Mesenchymal stem cell (in vitro differentiated cells and primary cell): Measurements from ENCODE around the gene E2F6.

ENCODE experiments used
- DNase-seq: peaks from one replicate; pipeline ENCODE4 v3.0.0-alpha.2; 2013
- H2AFZ ChIP-seq: one replicate; pipeline ENCODE4 v1.6.1; 2013; ENCODE audit warnings: low read depth, mild to moderate bottlenecking, control low read depth, inconsistent platforms, low read length, moderate library complexity
- H2AK5ac ChIP-seq: 2 replicates; pipeline ENCODE4 v1.6.1; 2013; ENCODE audit warnings: low read length, moderate library complexity, mild to moderate bottlenecking, inconsistent platforms; ENCODE audit not compliant: severe bottlenecking
- H2BK120ac ChIP-seq: one replicate; pipeline ENCODE4 v1.6.1; 2013; ENCODE audit warnings: low read depth, mild to moderate bottlenecking, inconsistent platforms, low read length, moderate library complexity
- H2BK12ac ChIP-seq, 2 experiments: one replicate each; pipeline ENCODE4 v1.6.1; 2013; ENCODE audit warnings: inconsistent platforms in 2 of 2, low read length in 2 of 2, mild to moderate bottlenecking in 2 of 2, moderate library complexity in 2 of 2, control low read depth in 1 of 2
- H2BK15ac ChIP-seq: one replicate; pipeline ENCODE4 v1.6.1; 2013; ENCODE audit warnings: mild to moderate bottlenecking, low read depth, inconsistent platforms; ENCODE audit not compliant: poor library complexity, severe bottlenecking
- H2BK5ac ChIP-seq: 2 replicates; pipeline ENCODE4 v1.6.1; 2013; ENCODE audit warnings: low read depth, mild to moderate bottlenecking, low read length, control low read depth, inconsistent platforms; ENCODE audit not compliant: poor library complexity, severe bottlenecking
- H3K14ac ChIP-seq, 2 experiments: one replicate each; pipeline ENCODE4 v1.6.1; 2013; ENCODE audit warnings: inconsistent platforms in 2 of 2, low read length in 2 of 2, control low read depth in 1 of 2, mild to moderate bottlenecking in 1 of 2, moderate library complexity in 1 of 2
- H3K18ac ChIP-seq, 2 experiments: one replicate each; pipeline ENCODE4 v1.6.1; 2013; ENCODE audit warnings: inconsistent platforms in 2 of 2, low read length in 2 of 2, control low read depth in 1 of 2, low read depth in 1 of 2, mild to moderate bottlenecking in 1 of 2
- H3K23ac ChIP-seq, 2 experiments: one replicate each; pipeline ENCODE4 v1.6.1; 2013; ENCODE audit warnings: inconsistent platforms in 2 of 2, low read length in 2 of 2, mild to moderate bottlenecking in 2 of 2, moderate library complexity in 2 of 2, control low read depth in 1 of 2
- H3K27ac ChIP-seq: 2 replicates; pipeline ENCODE4 v1.5.1; 2013; ENCODE audit warnings: mild to moderate bottlenecking, moderate library complexity, low read length, control low read depth, inconsistent platforms; ENCODE audit not compliant: poor library complexity, severe bottlenecking
- H3K27me3 ChIP-seq, 2 experiments: 2 replicates each; pipeline versions ENCODE4 v1.6.1 to v1.7.0; 2013; ENCODE audit warnings: low read length in 2 of 2, mild to moderate bottlenecking in 2 of 2, moderate library complexity in 2 of 2, control low read depth in 1 of 2, inconsistent platforms in 1 of 2; ENCODE audit not compliant: control insufficient read depth in 1 of 2, insufficient read depth in 1 of 2
- H3K36me3 ChIP-seq, 2 experiments: 2 replicates each; pipeline versions ENCODE4 v1.6.1 to v1.7.0; 2013; ENCODE audit warnings: low read length in 2 of 2, control low read depth in 1 of 2, inconsistent platforms in 1 of 2, low read depth in 1 of 2, mild to moderate bottlenecking in 1 of 2; ENCODE audit not compliant: insufficient read depth in 2 of 2, control insufficient read depth in 1 of 2
- H3K4ac ChIP-seq, 2 experiments: one replicate each; pipeline ENCODE4 v1.6.1; 2013; ENCODE audit warnings: inconsistent platforms in 2 of 2, low read length in 2 of 2, mild to moderate bottlenecking in 2 of 2, moderate library complexity in 2 of 2, control low read depth in 1 of 2, low read depth in 1 of 2
- H3K4me1 ChIP-seq: 2 replicates; pipeline ENCODE4 v1.6.1; 2013; ENCODE audit warnings: low read depth, low read length, control low read depth; ENCODE audit not compliant: control insufficient read depth, insufficient read depth
- H3K4me2 ChIP-seq: 2 replicates; pipeline ENCODE4 v1.6.1; 2013; ENCODE audit warnings: low read length, mild to moderate bottlenecking, inconsistent platforms; ENCODE audit not compliant: poor library complexity, severe bottlenecking
- H3K4me3 ChIP-seq, 2 experiments: 2 replicates each; pipeline versions ENCODE4 v1.5.1 to v1.7.0; 2013; ENCODE audit warnings: low read length in 2 of 2, mild to moderate bottlenecking in 2 of 2, control low read depth in 1 of 2, low read depth in 1 of 2; ENCODE audit not compliant: insufficient read depth in 1 of 2
- H3K79me1 ChIP-seq: replicated peaks from 2 replicates; pipeline ENCODE4 v1.6.1; 2013; ENCODE audit warnings: mild to moderate bottlenecking, control low read depth, low read length, inconsistent platforms; ENCODE audit not compliant: poor library complexity, severe bottlenecking
- H3K9ac ChIP-seq: 2 replicates; pipeline ENCODE4 v1.7.0; 2013; ENCODE audit warnings: mild to moderate bottlenecking, low read length, moderate library complexity
- H3K9me3 ChIP-seq: 2 replicates; pipeline ENCODE4 v1.7.0; 2013; ENCODE audit warnings: mild to moderate bottlenecking, low read length; ENCODE audit not compliant: control insufficient read depth
- H4K8ac ChIP-seq: one replicate; pipeline ENCODE4 v1.6.1; 2013; ENCODE audit warnings: inconsistent platforms, mild to moderate bottlenecking, low read length, moderate library complexity
- H4K91ac ChIP-seq: one replicate; pipeline ENCODE4 v1.6.1; 2013; ENCODE audit warnings: mild to moderate bottlenecking, low read length, inconsistent platforms
- WGBS: methylation state at CpG from one replicate; pipeline ENCODE4 v1.1.7; 2013; ENCODE audit warnings: mixed read lengths; 5-methylcytosine and 5-hydroxymethylcytosine counted together

The E2F6 gene

GRCh38 chr2:11411768-11412448, 54.1 kb downstream of the E2F6 start:
- H3K18ac ChIP-seq, result no peak overlapping the region
- peak overlapping the region in 1 of 2 experiments; percentile 72 for H3K4me3 ChIP-seq
- H3K9me3 ChIP-seq, result no peaks in the 10 kb centered on the region
- DNase-seq, result peak; percentile 60
- 54% methylated on average over 10 of the region's 11 CpGs for WGBS
- no peak overlapping the region for H3K14ac ChIP-seq
- H3K27me3 ChIP-seq, result peaks cover 0 to 3% of the 10 kb centered on the region in 2 experiments
- peak overlapping the region; percentile 77 for H3K9ac ChIP-seq
- H3K4me2 ChIP-seq, result no peak overlapping the region
- no peak overlapping the region for H4K8ac ChIP-seq
- no peak overlapping the region for H2BK15ac ChIP-seq
- no peak overlapping the region for H4K91ac ChIP-seq
- H2BK5ac ChIP-seq, result no peak overlapping the region
- no peak overlapping the region for H3K4ac ChIP-seq
- no peak overlapping the region for H3K27ac ChIP-seq
- H2BK12ac ChIP-seq, result no peak overlapping the region
- H3K79me1 ChIP-seq, result no peaks in the 10 kb centered on the region
- H2AK5ac ChIP-seq, result no peak overlapping the region
- H3K23ac ChIP-seq, result no peak overlapping the region
- no peaks in the 10 kb centered on the region for H3K36me3 ChIP-seq
- no peak overlapping the region for H2AFZ ChIP-seq
- peaks cover 1% of the 10 kb centered on the region for H3K4me1 ChIP-seq
- H2BK120ac ChIP-seq, result no peak overlapping the region

GRCh38 chr2:11411244-11411643, 54.7 kb downstream of the E2F6 start:
- no peak overlapping the region for H3K4ac ChIP-seq
- H4K91ac ChIP-seq, result no peak overlapping the region
- H3K9ac ChIP-seq, result peak overlapping the region; percentile 77
- no CpG with 5 or more reads among the region's 1 CpG for WGBS
- no peaks in the 10 kb centered on the region for H3K79me1 ChIP-seq
- no peak overlapping the region for H2AFZ ChIP-seq
- H3K23ac ChIP-seq, result no peak overlapping the region
- H3K27me3 ChIP-seq, result peaks cover 0 to 3% of the 10 kb centered on the region in 2 experiments
- H3K14ac ChIP-seq, result no peak overlapping the region
- H2BK5ac ChIP-seq, result no peak overlapping the region
- no peak overlapping the region for H2AK5ac ChIP-seq
- H4K8ac ChIP-seq, result no peak overlapping the region
- no peak overlapping the region for H3K4me2 ChIP-seq
- no peak overlapping the region for H3K18ac ChIP-seq
- H3K4me1 ChIP-seq, result peaks cover 1% of the 10 kb centered on the region
- no peak overlapping the region for H2BK120ac ChIP-seq
- H3K27ac ChIP-seq, result no peak overlapping the region
- no peak for DNase-seq
- H3K4me3 ChIP-seq, result no peak overlapping the region
- H2BK12ac ChIP-seq, result peak overlapping the region in 1 of 2 experiments; percentile 54
- no peaks in the 10 kb centered on the region for H3K36me3 ChIP-seq
- H3K9me3 ChIP-seq, result no peaks in the 10 kb centered on the region
- no peak overlapping the region for H2BK15ac ChIP-seq

GRCh38 chr2:11410101-11410500, 55.9 kb downstream of the E2F6 start:
- Histone ChIP-seq H2AFZ (no peak overlapping the region), H2BK15ac (no peak overlapping the region), H3K36me3 (no peaks in the 10 kb centered on the region), H3K4me1 (peaks cover 1% of the 10 kb centered on the region), H3K9ac (no peak overlapping the region), H4K8ac (no peak overlapping the region), H2BK120ac (no peak overlapping the region), H3K79me1 (no peaks in the 10 kb centered on the region), H3K27me3 (peaks cover 0 to 3% of the 10 kb centered on the region in 2 experiments), H4K91ac (no peak overlapping the region), H3K18ac (no peak overlapping the region), H3K4me2 (no peak overlapping the region), H3K4me3 (no peak overlapping the region), H3K27ac (no peak overlapping the region), H2AK5ac (no peak overlapping the region), H3K14ac (no peak overlapping the region), H3K9me3 (no peaks in the 10 kb centered on the region), H3K4ac (no peak overlapping the region), H2BK5ac (no peak overlapping the region), H3K23ac (no peak overlapping the region), H2BK12ac (no peak overlapping the region)
- WGBS, result 100% methylated on average over 4 of the region's 5 CpGs
- DNase-seq, result no peak

GRCh38 chr2:11409572-11409959, 56.4 kb downstream of the E2F6 start:
- 63% methylated on average over 1 of the region's 1 CpG for WGBS
- Histone ChIP-seq H4K91ac (no peak overlapping the region), H4K8ac (no peak overlapping the region), H3K18ac (no peak overlapping the region), H3K4me1 (peaks cover 1% of the 10 kb centered on the region), H3K9ac (no peak overlapping the region), H2BK120ac (no peak overlapping the region), H3K4me3 (no peak overlapping the region), H3K36me3 (no peaks in the 10 kb centered on the region), H2BK12ac (no peak overlapping the region), H3K9me3 (no peaks in the 10 kb centered on the region), H2AK5ac (no peak overlapping the region), H3K14ac (no peak overlapping the region), H2AFZ (no peak overlapping the region), H2BK5ac (no peak overlapping the region), H3K27ac (no peak overlapping the region), H3K23ac (no peak overlapping the region), H2BK15ac (no peak overlapping the region), H3K4ac (no peak overlapping the region), H3K27me3 (peaks cover 0 to 3% of the 10 kb centered on the region in 2 experiments), H3K79me1 (no peaks in the 10 kb centered on the region), H3K4me2 (no peak overlapping the region)
- no peak for DNase-seq
